ENCODE results near the gene ODF4.

Gene ODF4

GRCh38 chr17:8380049-8380448 is 40.4 kb downstream of the ODF4 start:
- Histone ChIP-seq H3K4me3 (ENCODE audit: low read depth in 1 of 2, low read length in 1 of 2) (no peak overlapping the region), H3K9me3 (no peaks in the 10 kb centered on the region), H3K27ac (no peak overlapping the region), H3K36me3 (peaks cover 20% of the 10 kb centered on the region), H3K27me3 (no peaks in the 10 kb centered on the region), H3K4me1 (ENCODE audit: control insufficient read depth in 1 of 2, insufficient read depth in 1 of 2, low read depth in 1 of 2, low read length in 1 of 2) (peaks cover 33 to 40% of the 10 kb centered on the region in 2 experiments)
- TF ChIP-seq CTCF (IDR thresholded peaks at IDR 0.05) = no peak

- Histone ChIP-seq H3K27me3 (no peaks in the 10 kb centered on the region), H3K4me1 (ENCODE audit: control insufficient read depth in 1 of 2, insufficient read depth in 1 of 2, low read depth in 1 of 2, low read length in 1 of 2) (peaks cover 31 to 39% of the 10 kb centered on the region in 2 experiments), H3K4me3 (ENCODE audit: low read depth in 1 of 2, low read length in 1 of 2) (peak overlapping the region; percentile 78 to 94), H3K27ac (peak overlapping the region; percentile 96), H3K9me3 (no peaks in the 10 kb centered on the region), H3K36me3 (peaks cover 20% of the 10 kb centered on the region)
- no peak for TF ChIP-seq CTCF (IDR thresholded peaks at IDR 0.05)
Observed at GRCh38 chr17:8382052-8382879, 42.6 kb downstream of the ODF4 start.

DNA sequence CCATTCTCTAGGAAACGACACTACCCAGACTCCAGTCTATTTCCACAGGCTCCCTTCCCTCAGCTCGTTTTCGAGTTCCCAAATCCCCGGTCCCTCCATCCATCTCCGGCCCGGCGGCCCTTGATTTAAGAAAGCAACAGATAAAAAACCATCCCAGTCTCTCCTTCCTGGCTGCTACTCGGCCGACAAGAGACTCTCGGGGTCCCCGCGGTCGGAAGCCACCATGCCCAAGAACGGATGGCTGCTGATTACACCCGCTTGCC is 43.2 kb downstream of the ODF4 start:
- H3K36me3 ChIP-seq = peaks cover 20% of the 10 kb centered on the region
- H3K4me1 ChIP-seq (ENCODE audit: control insufficient read depth in 1 of 2, insufficient read depth in 1 of 2, low read depth in 1 of 2, low read length in 1 of 2) = peaks cover 31 to 39% of the 10 kb centered on the region in 2 experiments
- H3K9me3 ChIP-seq = no peaks in the 10 kb centered on the region
- no peak for TF ChIP-seq CTCF (IDR thresholded peaks at IDR 0.05)
- H3K4me3 ChIP-seq (ENCODE audit: low read depth in 1 of 2, low read length in 1 of 2) = peak overlapping the region; percentile 78 to 94
- H3K27me3 ChIP-seq = no peaks in the 10 kb centered on the region
- H3K27ac ChIP-seq = peak overlapping the region; percentile 96

GRCh38 chr17:8383143-8383822 is 43.6 kb downstream of the ODF4 start, which contains the start of gene RPL26:
Gene RPL26, minus strand, starts transcription at chr17:8383193. Its CDS starts 883 bp downstream, at chr17:8382310.
- peak; percentile 99 for TF ChIP-seq CTCF (IDR thresholded peaks at IDR 0.05)
- H3K4me1 ChIP-seq (ENCODE audit: control insufficient read depth in 1 of 2, insufficient read depth in 1 of 2, low read depth in 1 of 2, low read length in 1 of 2) = peaks cover 31 to 39% of the 10 kb centered on the region in 2 experiments
- H3K36me3 ChIP-seq = peaks cover 20% of the 10 kb centered on the region
- no peaks in the 10 kb centered on the region for H3K27me3 ChIP-seq
- H3K4me3 ChIP-seq (ENCODE audit: low read depth in 1 of 2, low read length in 1 of 2) = peak within 1 kb of the TSS; percentile 78 to 94
- H3K27ac ChIP-seq = peak within 1 kb of the TSS; percentile 96
- no peaks in the 10 kb centered on the region for H3K9me3 ChIP-seq

- Histone ChIP-seq H3K27me3 (no peaks in the 10 kb centered on the region), H3K4me1 (ENCODE audit: control insufficient read depth in 1 of 2, insufficient read depth in 1 of 2, low read depth in 1 of 2, low read length in 1 of 2) (peaks cover 31 to 39% of the 10 kb centered on the region in 2 experiments), H3K4me3 (ENCODE audit: low read depth in 1 of 2, low read length in 1 of 2) (peak overlapping the region in 1 of 2 experiments; percentile 78), H3K27ac (peak overlapping the region; percentile 96), H3K36me3 (peaks cover 13% of the 10 kb centered on the region), H3K9me3 (no peaks in the 10 kb centered on the region)
- no peak for TF ChIP-seq CTCF (IDR thresholded peaks at IDR 0.05)
Observed at GRCh38 chr17:8384801-8385378, 45.2 kb downstream of the ODF4 start.
